Stimulated activated CD8-positive, alpha-beta memory T cell treated with anti-CD3 and anti-CD28 coated beads, Interleukin-7, amount 100 ng/mL, for 4 hours (primary cell): ENCODE data around the gene QSOX2.

Experiments
- DNase-seq, 2 donors: peaks; one replicate each; pipeline ENCODE4 v3.0.0-alpha.2; 2020; ENCODE audit warnings: low read depth in 2 of 2

QSOX2 gene

DNA sequence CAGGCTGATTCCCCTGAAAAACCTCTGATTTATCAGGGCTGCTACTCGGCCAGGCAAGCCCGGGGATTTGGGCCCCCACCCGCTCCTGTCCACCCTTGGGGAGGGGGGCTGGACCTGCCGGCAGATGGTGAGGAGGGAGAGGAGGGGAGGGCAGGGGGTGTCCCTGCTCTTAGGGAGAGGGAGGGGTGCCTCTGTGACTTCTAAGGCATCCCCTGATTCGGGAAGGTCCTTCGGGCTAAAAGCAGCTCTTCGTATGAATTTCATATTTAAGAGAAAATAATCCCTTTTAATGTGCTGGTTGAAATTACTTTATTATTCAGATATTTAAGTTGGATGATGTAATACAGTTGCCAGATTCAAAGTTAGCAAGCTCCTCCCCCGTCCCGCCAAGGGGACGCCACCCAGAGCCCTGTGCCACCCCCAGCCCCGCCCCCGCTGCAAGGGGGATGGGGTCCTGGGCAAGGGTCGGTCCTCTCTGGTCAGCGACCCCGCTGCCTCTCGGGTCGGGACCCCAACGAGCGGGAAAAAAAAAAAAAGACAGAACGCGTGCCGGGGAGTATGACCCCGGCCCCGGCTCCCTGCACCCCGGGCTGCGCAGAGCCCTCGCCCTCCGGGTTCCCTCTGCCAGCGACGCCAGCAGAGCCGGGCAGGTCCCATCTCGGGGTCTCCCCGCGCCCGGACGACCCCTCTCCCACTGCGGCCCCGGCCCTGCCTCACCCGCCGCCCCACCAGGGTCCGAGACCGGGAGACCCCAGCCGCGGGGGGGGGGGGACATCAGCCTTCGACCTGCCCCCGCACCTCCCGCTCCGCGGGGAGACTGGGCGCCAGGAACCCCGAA, 53.1 kb downstream of the QSOX2 start:
- no peak for DNase-seq

DNA sequence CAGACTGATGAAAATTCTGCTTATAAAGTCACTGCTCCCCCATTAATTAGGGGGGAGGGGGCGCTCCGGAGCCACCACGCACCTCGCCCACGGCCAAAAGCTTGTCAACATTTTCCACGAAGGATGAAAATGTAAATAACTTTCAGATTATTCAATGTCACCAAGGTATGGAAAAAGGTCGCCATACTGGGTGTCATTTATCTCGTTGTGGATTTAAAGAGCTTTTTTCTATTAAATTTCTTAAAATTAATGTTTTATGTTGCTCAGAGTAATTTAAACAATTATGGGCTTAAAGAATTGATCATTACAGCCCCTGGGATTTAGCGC, 53.7 kb downstream of the QSOX2 start:
- no peak for DNase-seq

DNA sequence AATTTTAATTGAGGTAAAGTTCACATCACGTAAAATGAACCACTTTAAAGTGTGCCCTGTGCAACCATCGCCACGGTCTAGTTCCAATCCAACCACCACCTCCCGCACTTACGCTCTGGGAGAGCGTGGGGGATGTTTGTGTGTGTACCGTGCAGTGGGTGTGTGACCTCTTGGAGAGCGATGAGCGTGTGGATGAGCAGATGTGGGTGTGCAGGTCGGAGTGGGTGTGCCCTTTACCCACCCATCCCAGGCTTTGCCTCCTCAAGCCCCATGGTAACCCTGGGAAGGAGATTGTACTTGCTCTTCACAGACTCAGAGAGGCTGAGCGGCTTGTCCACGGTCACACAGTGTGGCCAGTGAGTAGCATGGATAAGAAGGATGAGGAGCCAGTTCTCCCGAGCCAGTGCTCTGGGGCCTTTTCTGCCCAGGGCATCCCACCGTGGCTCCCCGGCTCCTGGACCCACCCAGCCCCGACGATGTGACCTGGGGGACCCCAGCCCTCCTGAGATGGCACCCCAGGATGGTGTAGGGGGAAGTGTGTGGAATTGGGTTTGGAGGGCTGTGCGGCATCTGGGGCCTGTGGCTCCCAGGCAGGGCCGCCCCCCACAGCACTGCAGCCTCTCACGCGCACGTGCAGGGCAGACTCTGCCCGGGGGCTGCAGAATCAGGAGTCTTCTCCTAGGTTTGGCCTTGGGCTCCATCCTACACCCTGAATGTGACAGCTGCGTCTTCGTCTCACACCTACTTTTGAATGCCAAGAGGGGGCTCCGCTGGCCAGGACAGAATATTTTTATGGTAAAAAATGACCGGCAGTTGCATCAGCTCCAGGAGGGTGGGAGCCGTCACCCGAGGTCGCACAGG, 54.3 kb downstream of the QSOX2 start:
- no peak for DNase-seq

GRCh38 chr9:136190656-136191055, 55.0 kb downstream of the QSOX2 start:
- no peak for DNase-seq

GRCh38 chr9:136190237-136190601, 55.4 kb downstream of the QSOX2 start:
- DNase-seq = no peak

- DNase-seq = no peak
These were observed 56.0 kb downstream of the QSOX2 start for GRCh38 chr9:136189394-136190236.

GRCh38 chr9:136187683-136188586, 57.7 kb downstream of the QSOX2 start:
- DNase-seq = no peak

DNA sequence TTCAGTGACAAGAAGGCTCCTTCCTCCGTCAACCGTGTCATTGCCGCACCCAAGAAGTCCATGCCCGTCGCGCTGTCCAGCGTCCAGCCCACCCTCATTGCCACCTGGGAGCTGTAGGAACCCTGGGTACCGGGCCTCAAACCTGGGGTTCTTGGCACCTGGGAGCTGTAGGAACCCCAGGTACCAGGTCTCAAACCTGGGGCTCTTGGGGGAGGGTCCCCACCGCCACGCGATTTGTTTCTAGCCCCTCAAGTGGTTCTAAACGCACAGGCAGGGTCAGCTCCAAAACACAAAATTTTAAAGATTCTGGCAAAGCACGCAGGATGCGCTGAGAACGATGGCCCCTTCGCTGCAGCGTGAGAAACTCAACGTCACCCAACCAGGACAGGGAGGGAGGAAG, 58.4 kb downstream of the QSOX2 start:
- DNase-seq = no peak

DNA sequence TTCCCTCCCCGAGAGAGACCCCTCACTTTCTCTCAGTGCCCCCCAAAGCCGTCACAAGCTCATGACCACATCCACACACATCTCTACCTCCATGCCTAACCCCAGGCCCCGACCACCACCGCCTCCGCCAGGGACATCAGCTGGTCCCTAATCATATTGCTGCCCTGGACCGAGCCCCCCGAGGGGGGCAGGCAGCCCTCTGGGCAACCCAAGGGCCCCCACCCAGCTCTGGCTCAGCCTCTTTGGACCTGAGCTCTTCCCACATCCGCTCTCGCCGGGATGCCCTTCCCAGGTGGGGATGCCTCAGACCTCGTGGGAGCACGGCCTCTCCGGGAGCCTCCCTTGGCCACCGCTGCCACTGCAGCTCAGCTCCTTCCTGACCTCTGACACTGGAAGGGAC, 59.2 kb downstream of the QSOX2 start:
- no peak for DNase-seq

DNA sequence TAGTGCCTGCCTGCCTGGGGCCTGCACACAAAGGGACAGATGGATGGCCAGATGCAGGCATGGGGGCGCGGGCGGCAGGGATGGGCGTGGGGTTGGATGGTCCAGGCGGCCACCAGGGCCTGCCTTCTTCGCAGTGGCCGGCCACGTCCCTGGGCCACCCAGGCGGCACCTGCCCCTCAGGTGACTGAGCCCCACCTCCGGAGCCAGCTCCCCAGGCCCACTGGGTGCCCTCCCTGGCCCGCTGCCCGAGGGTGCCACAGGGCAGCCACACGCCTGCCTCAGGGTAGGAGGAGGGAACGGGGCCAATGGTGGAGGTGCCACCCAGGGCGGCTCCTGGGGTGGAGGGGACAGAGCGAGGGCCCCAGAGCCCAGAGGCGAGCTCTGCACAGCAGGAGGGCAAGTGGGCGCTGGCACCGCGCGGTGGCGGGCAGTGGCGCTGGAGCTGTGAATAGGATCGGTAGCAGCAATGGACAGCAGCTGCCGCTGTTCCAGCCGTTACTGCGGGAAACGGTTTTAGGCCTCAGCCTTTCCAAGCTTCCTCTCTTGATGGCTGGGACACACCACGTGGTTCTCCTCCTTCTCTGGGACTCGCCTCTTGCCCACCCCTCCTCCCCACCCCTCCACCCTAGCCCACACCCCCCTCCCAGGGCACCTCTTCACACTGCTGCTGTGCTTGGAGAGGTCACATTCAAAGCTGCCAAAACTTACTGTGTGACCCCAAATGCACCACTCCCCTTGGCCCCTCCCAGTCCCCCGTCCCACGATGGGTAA, 59.8 kb downstream of the QSOX2 start:
- DNase-seq = no peak

DNA sequence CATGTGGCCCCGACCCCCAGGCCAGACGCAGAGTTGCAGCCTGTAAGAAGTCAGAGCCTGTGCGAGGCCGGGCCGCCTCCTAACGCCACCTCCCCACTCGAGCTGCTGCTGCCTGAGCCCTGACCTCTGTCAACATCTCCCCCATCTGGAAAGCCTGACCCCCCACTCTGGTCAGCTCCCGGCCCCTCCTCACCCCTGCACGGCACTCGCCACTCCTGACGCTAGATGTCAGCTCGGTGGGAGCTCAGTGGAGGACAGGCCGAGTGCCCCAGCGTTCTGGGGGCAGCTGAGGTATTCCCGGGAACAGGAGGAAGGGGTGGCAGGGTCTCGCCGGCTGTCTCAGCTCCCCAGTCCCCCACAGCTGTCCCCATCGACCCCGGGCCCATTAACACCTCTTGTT, 60.5 kb downstream of the QSOX2 start:
- no peak for DNase-seq

DNA sequence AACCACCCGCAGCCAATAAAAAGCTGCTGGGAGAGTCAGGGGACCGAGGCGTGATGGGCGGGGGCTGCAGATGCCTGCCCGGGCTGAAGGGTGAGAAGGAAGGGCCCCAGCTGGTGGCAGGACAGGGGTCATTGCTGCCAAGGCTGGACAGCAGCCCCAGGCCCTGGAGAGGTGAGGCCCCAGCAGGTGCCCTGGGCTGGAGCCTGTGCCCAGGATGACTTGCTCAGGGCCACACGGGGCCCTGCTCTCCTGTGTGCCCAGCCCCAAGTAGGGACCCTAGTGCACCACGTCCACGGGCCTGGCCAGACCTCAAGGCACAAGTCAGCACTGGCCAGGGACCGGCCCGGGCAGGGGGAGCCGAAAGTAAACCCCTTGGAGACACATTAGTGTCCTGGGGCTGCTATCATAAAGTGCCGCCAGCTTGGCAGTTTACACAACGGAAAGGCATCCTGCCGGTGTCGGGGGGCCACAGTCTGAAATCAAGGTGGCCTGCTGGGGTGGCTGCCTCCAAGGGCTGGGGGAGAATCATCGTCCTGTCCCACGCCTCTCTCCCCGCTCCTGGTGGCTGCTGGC, 62.7 kb downstream of the QSOX2 start:
- DNase-seq = no peak

- no peak for DNase-seq
These were observed 63.2 kb downstream of the QSOX2 start for GRCh38 chr9:136182420-136182787.

- DNase-seq = no peak
These were observed 63.7 kb downstream of the QSOX2 start for GRCh38 chr9:136181784-136182419.

- no peak for DNase-seq
These were observed 65.0 kb downstream of the QSOX2 start for GRCh38 chr9:136180586-136180985.

GRCh38 chr9:136179761-136180160, 65.9 kb downstream of the QSOX2 start:
- DNase-seq = no peak

DNA sequence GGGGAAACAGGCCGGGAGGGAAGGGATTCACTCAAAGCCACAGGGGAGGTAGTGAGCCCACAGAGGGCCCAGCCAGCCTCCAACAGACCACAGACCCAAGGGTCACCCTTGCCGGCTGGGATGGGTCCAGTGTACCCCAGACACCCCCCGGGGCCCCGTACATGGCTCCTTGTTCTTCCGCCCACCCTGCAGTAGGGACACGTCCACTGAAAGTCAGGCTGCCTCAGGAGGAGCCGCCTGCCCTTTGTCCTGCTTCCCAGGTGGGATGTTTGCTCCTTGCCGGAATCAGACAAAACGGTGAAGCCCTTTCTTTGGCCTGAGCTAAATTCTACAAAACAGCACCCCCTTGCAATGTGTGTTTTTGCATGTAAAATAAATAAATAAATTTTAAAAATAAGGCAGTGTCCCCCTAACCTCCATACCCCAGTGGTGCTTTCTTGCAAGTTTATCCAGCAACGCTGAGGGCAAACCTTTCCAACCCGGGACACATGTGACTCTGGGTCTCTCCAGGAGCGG, 66.5 kb downstream of the QSOX2 start:
- no peak for DNase-seq

DNA sequence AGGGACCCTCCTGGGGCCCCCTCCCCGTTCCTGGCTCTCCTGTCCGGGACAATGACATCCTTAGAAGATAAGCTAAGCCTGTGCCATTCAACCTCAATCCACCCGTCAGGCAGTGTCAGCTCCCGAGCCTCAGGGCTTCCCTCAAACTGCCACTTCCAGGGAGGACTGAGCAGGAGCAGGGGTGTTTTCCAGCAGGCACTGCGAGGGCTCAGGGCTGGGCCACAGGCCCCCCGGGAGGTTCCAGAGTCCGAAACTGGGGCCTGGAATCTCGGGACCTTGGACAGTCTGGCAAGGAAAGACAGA, 66.9 kb downstream of the QSOX2 start:
- no peak for DNase-seq

- no peak for DNase-seq
These were observed 67.4 kb downstream of the QSOX2 start for GRCh38 chr9:136178061-136178772.
